Dendritic cell treated with granulocyte-macrophage colony-stimulating factor and Interleukin-4, amounts not matched to agents 40 ng/mL and 50 ng/mL, for 4 days (primary cell): ENCODE results near the gene SH2D6.
"Not testable (repeated sequence)": the region's sequence is repeated elsewhere in the genome, so short reads cannot be mapped to it uniquely, and the experiment has no call there.

Experiments used
- H3K27ac Mint-ChIP-seq: one replicate; pipeline ENCODE4 v1.8.0; 2022; ENCODE audit warnings: mild to moderate bottlenecking, mixed read lengths
- H3K27me3 Mint-ChIP-seq: one replicate; pipeline ENCODE4 v1.8.0; 2022; ENCODE audit warnings: mild to moderate bottlenecking, mixed read lengths
- H3K36me3 Mint-ChIP-seq: one replicate; pipeline ENCODE4 v1.8.0; 2022; ENCODE audit warnings: low read depth, mixed read lengths
- H3K4me1 Mint-ChIP-seq: one replicate; pipeline ENCODE4 v1.8.0; 2022; ENCODE audit warnings: low read depth, mixed read lengths
- H3K4me3 Mint-ChIP-seq: one replicate; pipeline ENCODE4 v1.8.0; 2022; ENCODE audit warnings: mild to moderate bottlenecking, moderate library complexity, mixed read lengths
- H3K9me3 Mint-ChIP-seq: one replicate; pipeline ENCODE4 v1.8.0; 2022; ENCODE audit warnings: mixed read lengths
- intact Hi-C: fragments of 100-400 bp; cut with micrococcal nuclease; formaldehyde crosslinking; loops from one replicate; pipeline ENCODE4 v1.15.0; 2022

SH2D6 gene

GRCh38 chr2:85405201-85406059 lies 13.1 kb upstream of the SH2D6 start:
- Mint-ChIP-seq H3K4me1 (peaks cover 73% of the 10 kb centered on the region), H3K36me3 (peaks cover 53% of the 10 kb centered on the region)

GRCh38 chr2:85409845-85410583 lies 8.5 kb upstream of the SH2D6 start, which contains the start of gene CAPG:
Gene CAPG (minus strand): TSS chr2:85410366. CDS start chr2:85402145, 8,221 bp downstream.
- intact Hi-C loops = loop anchor here (5.0 kb wide), 1 partner anchor 187 kb away; the partner anchor contains the start of gene RNF181
- Mint-ChIP-seq H3K36me3 (peaks cover 15% of the 10 kb centered on the region), H3K4me3 (peak within 1 kb of the TSS; percentile 88), H3K27ac (peak within 1 kb of the TSS; percentile 92), H3K4me1 (peaks cover 95% of the 10 kb centered on the region), H3K9me3 (no peaks in the 10 kb centered on the region), H3K27me3 (no peaks in the 10 kb centered on the region)

More at GRCh38 chr2:85405201-85406059, 13.1 kb upstream of the SH2D6 start:
- Mint-ChIP-seq H3K27me3 (no peaks in the 10 kb centered on the region), H3K4me3 (peak overlapping the region; percentile 62), H3K27ac (peak overlapping the region; percentile 88), H3K9me3 (no peaks in the 10 kb centered on the region)
- intact Hi-C loops = loop anchor here (5.0 kb wide), 1 partner anchor 192 kb away; the partner anchor contains the start of gene RNF181

- Mint-ChIP-seq H3K36me3 (peaks cover 15% of the 10 kb centered on the region), H3K4me3 (peak overlapping the region; percentile 88), H3K9me3 (no peaks in the 10 kb centered on the region), H3K27ac (peak overlapping the region; percentile 92), H3K27me3 (no peaks in the 10 kb centered on the region), H3K4me1 (peaks cover 95% of the 10 kb centered on the region)
- intact Hi-C loops = no loop called here
Observed at GRCh38 chr2:85410584-85411404, 7.7 kb upstream of the SH2D6 start.

GRCh38 chr2:85411405-85411748 lies 7.1 kb upstream of the SH2D6 start:
- Mint-ChIP-seq H3K27me3 (no peaks in the 10 kb centered on the region), H3K9me3 (no peaks in the 10 kb centered on the region), H3K36me3 (peaks cover 15% of the 10 kb centered on the region), H3K4me1 (peaks cover 95% of the 10 kb centered on the region), H3K4me3 (peak overlapping the region; percentile 88), H3K27ac (peak overlapping the region; percentile 92)
- intact Hi-C loops = no loop called here

GRCh38 chr2:85413592-85414420 lies 4.7 kb upstream of the SH2D6 start:
- Mint-ChIP-seq H3K9me3 (no peaks in the 10 kb centered on the region), H3K36me3 (peaks cover 13% of the 10 kb centered on the region), H3K4me1 (peaks cover 92% of the 10 kb centered on the region), H3K27me3 (no peaks in the 10 kb centered on the region), H3K27ac (peak overlapping the region; percentile 100), H3K4me3 (peak overlapping the region; percentile 79)
- intact Hi-C loops = no loop called here

- intact Hi-C loops, H3K27me3 Mint-ChIP-seq, H3K9me3 Mint-ChIP-seq: not testable (repeated sequence)
- Mint-ChIP-seq H3K36me3 (peaks cover 13% of the 10 kb centered on the region), H3K4me3 (peak overlapping the region; percentile 40), H3K4me1 (peaks cover 92% of the 10 kb centered on the region), H3K27ac (peak overlapping the region; percentile 100)
Observed at GRCh38 chr2:85414421-85414759, 4.1 kb upstream of the SH2D6 start.

- no peaks in the 10 kb centered on the region for H3K27me3 Mint-ChIP-seq
- H3K36me3 Mint-ChIP-seq = peaks cover 9% of the 10 kb centered on the region
- H3K9me3 Mint-ChIP-seq = no peaks in the 10 kb centered on the region
- peaks cover 92% of the 10 kb centered on the region for H3K4me1 Mint-ChIP-seq
- peak overlapping the region; percentile 40 for H3K4me3 Mint-ChIP-seq
- intact Hi-C loops = no loop called here
- peak overlapping the region; percentile 100 for H3K27ac Mint-ChIP-seq
Observed at GRCh38 chr2:85414761-85415553, 3.6 kb upstream of the SH2D6 start.

DNA sequence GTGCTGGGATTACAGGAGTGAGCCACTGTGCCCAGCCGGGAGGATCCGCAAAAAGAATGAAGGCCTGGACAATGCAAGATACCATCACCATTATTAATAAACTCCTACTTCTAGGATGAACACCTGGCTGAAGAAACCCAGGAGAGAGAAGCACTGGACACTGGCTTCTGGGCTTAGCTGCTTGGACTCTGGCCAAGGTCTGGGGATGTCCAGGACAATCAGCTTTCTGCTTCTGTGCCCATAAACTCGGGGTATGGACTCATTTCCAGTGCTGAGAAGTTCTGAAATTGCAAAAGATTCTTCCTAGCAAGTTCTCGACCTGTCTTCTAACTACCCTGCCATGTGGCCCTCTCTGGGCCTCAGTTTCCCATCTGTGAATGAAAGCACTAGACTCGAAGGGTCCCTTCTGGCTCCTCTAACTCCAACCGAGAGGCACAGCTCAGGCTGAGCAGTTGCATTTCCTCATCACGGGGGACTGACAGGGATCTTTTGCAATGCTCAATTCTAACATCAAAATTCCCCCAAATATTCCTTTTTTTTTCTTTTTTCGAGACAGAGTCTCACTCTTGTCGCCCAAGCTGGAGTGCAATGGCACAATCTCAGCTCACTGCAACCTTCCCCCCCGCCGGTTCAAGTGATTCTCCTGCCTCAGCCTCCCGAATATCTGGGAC lies 2.4 kb upstream of the SH2D6 start:
- H3K27ac Mint-ChIP-seq = peak overlapping the region; percentile 100
- no peaks in the 10 kb centered on the region for H3K9me3 Mint-ChIP-seq
- H3K4me1 Mint-ChIP-seq = peaks cover 90% of the 10 kb centered on the region
- H3K4me3 Mint-ChIP-seq = no peak overlapping the region
- intact Hi-C loops = no loop called here
- H3K36me3 Mint-ChIP-seq = peaks cover 7% of the 10 kb centered on the region
- no peaks in the 10 kb centered on the region for H3K27me3 Mint-ChIP-seq

DNA sequence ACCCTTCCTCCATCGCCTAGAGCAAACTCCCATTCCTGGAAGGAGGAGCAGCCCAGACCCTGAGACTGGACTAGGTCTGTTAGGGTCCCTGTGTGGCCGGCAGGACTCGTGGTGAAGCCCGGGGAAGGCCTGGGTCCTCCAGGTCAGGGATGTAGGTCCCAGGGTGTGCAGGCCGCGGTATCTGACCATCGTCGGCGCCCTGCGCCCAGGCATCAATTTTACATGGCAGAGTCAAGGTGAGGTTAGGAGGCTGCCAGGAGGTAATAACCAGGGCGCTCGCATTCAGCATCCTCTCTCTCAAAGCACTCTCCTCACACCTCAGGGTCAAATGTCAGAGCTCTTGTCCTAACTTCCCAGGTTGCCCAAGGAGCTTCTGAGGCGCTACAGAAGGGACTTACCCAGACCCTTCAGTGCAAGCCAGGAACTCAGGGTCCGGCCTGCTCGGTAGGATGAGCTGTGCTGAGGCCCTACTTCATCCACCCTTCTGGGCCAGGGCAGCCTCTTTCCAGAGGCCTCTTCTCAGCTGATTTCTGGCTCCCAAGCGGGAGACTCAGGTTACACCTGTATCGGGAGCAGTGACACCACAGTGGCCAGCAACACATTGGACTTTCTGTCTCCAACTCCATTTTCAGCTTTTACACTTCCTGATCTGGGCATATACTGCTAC lies 628 bp downstream of the SH2D6 start:
- intact Hi-C loops = no loop called here
- Mint-ChIP-seq H3K4me3 (peak overlapping the region; percentile 88), H3K27ac (peak overlapping the region; percentile 100)

GRCh38 chr2:85420536-85421259 lies 2.2 kb downstream of the SH2D6 start:
- Mint-ChIP-seq H3K4me3 (peak overlapping the region; percentile 32), H3K27me3 (no peaks in the 10 kb centered on the region), H3K4me1 (peaks cover 69% of the 10 kb centered on the region), H3K27ac (peak overlapping the region; percentile 85), H3K9me3 (no peaks in the 10 kb centered on the region), H3K36me3 (peaks cover 7% of the 10 kb centered on the region)
- intact Hi-C loops = loop anchor here (1.0 kb wide), 2 partner anchors 119 to 132 kb away; partner anchors contain the start of gene MAT2A

More for the DNA sequence above, 628 bp downstream of the SH2D6 start:
- H3K27me3 Mint-ChIP-seq = no peaks in the 10 kb centered on the region
- peaks cover 7% of the 10 kb centered on the region for H3K36me3 Mint-ChIP-seq
- peaks cover 82% of the 10 kb centered on the region for H3K4me1 Mint-ChIP-seq
- H3K9me3 Mint-ChIP-seq = no peaks in the 10 kb centered on the region
